Thyroid gland (tissue), 4 donors: ENCODE results near the gene SLC35B4. TPM values are rescaled to one million over a fixed set of nuclear protein-coding genes. Genes with fewer than 3 reads are reported as not detected.
A peak's percentile ranks its signal among the peaks of the same experiment; 100 is the strongest.

Experiments
- DNase-seq, 2 donors: peaks; one replicate each; pipeline ENCODE4 v3.0.0-alpha.2; 2019
- H3K27ac ChIP-seq, 3 donors: fragments of 200-600 bp; sonication (generic); 1 replicate in 2 of 3; 2 replicates in 1 of 3; pipeline ENCODE4 v1.5.1; 2016 to 2019; ENCODE audit warnings: mild to moderate bottlenecking in 1 of 3, moderate library complexity in 1 of 3
- H3K27me3 ChIP-seq: fragments of 200-600 bp; sonication (generic); one replicate; pipeline ENCODE4 v1.5.1; 2019
- H3K36me3 ChIP-seq, 2 donors: fragments of 200-600 bp; sonication (generic); one replicate each; pipeline ENCODE4 v1.5.1; 2016 to 2019
- H3K4me1 ChIP-seq, 2 donors: fragments of 200-600 bp; sonication (generic); one replicate each; pipeline ENCODE4 v1.5.1; 2017 to 2019
- H3K4me3 ChIP-seq, 3 donors: fragments of 200-600 bp; sonication (generic); replicated peaks in 1 of 3; 1 replicate in 2 of 3; 2 replicates in 1 of 3; pipeline ENCODE4 v1.5.1; 2016; ENCODE audit warnings: mild to moderate bottlenecking in 1 of 3
- H3K9me3 ChIP-seq: fragments of 200-600 bp; sonication (generic); one replicate; pipeline ENCODE4 v1.5.1; 2017
- POLR2A ChIP-seq, 2 donors: fragments of 450-650 bp; IDR thresholded peaks; one replicate each; pipeline ENCODE4 v1.6.1; 2017; ENCODE audit warnings: antibody characterized with exemption in 2 of 2, mild to moderate bottlenecking in 2 of 2, moderate library complexity in 1 of 2
- WGBS, 2 donors: methylation state at CpG; one replicate each; pipeline ENCODE4 v1.1.5; 2017; 5-methylcytosine and 5-hydroxymethylcytosine counted together
- intact Hi-C: fragments of 100-400 bp; cut with DNase I; formaldehyde crosslinking; loops from one replicate; pipeline ENCODE4 v1.15.1; 2023
- total RNA-seq, 4 donors: library from RNA; depleted of rRNA; stranded (reverse); fragments of >200 nt; gene quantifications; one replicate each; pipeline ENCODE4 v1.2.3, GENCODE V29; 2016
- TF ChIP-seq, protein P1 (sequence below), 6 experiments: fragments of 200-600 bp in 3 of 6; fragments of 450-650 bp in 3 of 6; sonication (generic) in 3 of 6; IDR thresholded peaks; one replicate each; pipeline ENCODE4 v1.5.1; 2016 to 2019; ENCODE audit warnings: antibody characterized with exemption in 6 of 6, mild to moderate bottlenecking in 2 of 6, inconsistent platforms in 1 of 6, moderate library complexity in 1 of 6

The SLC35B4 gene
- total RNA-seq, 4 donors from 2014 or later: 8.0 to 11.3 (median 8.9) TPM

DNA sequence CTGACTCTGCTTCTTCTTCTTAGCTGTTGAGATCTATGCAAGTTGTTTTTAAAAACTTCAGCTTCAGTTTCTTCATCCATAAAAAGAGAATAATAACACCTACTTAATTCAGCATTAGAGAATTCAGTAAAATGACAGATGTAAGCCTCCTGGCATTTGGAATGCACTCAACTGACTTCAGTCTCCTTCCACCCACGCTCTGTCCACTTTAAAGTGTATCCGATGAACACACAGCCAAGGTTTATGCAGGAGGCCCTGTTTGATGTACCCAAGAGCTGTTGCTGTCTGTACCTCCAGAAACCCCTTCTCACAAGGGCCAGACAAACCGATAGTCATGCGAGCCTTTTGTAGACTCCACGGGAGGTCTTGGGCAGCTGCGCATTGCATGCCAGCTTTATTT lies 27.1 kb upstream of the SLC35B4 start:
- 55 to 67% methylated on average over 6 of the region's 6 CpGs for WGBS, 2 donors
- intact Hi-C loops: no loop called here
- no peaks in the 10 kb centered on the region for H3K27me3 ChIP-seq

DNA sequence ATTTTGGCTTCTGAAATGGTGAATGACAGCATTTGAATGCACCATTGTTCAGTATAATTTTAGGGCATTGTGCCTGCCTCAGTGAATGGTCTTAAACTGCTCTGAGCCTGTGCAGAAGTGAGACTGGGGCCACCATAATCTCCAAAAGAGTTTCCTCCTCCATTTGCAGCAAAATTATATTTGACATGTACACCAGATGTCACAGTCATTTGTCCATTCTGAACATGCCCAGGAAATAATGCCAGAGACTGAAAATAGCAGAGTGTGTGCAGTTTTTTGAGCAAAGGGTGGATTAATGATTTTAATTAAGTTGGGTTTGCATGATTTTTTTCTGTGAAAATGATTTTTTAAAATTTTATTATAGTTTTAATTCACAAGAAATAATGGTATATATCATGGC lies 26.4 kb upstream of the SLC35B4 start:
- no peak for DNase-seq
- no peaks in the 10 kb centered on the region for H3K4me1 ChIP-seq
- no peak overlapping the region for H3K4me3 ChIP-seq
- H3K36me3 ChIP-seq: no peaks in the 10 kb centered on the region
- H3K27me3 ChIP-seq: no peaks in the 10 kb centered on the region
- TF ChIP-seq, protein P1, sequence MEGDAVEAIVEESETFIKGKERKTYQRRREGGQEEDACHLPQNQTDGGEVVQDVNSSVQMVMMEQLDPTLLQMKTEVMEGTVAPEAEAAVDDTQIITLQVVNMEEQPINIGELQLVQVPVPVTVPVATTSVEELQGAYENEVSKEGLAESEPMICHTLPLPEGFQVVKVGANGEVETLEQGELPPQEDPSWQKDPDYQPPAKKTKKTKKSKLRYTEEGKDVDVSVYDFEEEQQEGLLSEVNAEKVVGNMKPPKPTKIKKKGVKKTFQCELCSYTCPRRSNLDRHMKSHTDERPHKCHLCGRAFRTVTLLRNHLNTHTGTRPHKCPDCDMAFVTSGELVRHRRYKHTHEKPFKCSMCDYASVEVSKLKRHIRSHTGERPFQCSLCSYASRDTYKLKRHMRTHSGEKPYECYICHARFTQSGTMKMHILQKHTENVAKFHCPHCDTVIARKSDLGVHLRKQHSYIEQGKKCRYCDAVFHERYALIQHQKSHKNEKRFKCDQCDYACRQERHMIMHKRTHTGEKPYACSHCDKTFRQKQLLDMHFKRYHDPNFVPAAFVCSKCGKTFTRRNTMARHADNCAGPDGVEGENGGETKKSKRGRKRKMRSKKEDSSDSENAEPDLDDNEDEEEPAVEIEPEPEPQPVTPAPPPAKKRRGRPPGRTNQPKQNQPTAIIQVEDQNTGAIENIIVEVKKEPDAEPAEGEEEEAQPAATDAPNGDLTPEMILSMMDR (IDR thresholded peaks at IDR 0.05): no peak
- no peak for TF ChIP-seq POLR2A (IDR thresholded peaks at IDR 0.05)
- no peaks in the 10 kb centered on the region for H3K9me3 ChIP-seq
- H3K27ac ChIP-seq: no peak overlapping the region
- intact Hi-C loops: no loop called here

More for the DNA sequence above, 27.1 kb upstream of the SLC35B4 start:
- DNase-seq: peak; percentile 3 to 6
- Histone ChIP-seq H3K9me3 (no peaks in the 10 kb centered on the region), H3K27ac (no peak overlapping the region), H3K4me3 (no peak overlapping the region), H3K4me1 (no peaks in the 10 kb centered on the region), H3K36me3 (no peaks in the 10 kb centered on the region)
- TF ChIP-seq, protein P1 (IDR thresholded peaks at IDR 0.05): no peak
- no peak for TF ChIP-seq POLR2A (IDR thresholded peaks at IDR 0.05)

DNA sequence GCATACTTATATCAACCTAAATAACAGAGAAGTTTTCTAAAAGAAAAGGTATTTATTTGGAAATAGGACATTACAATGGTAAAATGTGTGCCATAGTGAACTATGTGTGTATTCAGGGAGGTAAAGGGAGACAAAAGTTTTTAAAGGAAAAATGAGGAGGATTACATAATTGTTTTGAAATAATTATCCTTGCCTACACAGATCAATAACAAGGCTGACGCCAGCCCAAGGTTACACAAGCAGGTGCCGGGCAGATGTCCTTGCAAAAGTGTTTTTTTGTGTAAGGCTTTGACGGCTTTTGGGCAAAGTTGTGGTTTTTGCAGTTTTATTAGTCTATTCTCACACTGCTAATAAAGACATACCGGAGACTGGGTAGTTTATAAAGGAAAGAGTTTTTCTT lies 22.7 kb upstream of the SLC35B4 start:
- Histone ChIP-seq H3K36me3 (no peaks in the 10 kb centered on the region), H3K9me3 (no peaks in the 10 kb centered on the region), H3K4me3 (no peak overlapping the region), H3K27me3 (no peaks in the 10 kb centered on the region), H3K4me1 (no peaks in the 10 kb centered on the region), H3K27ac (no peak overlapping the region)
- 82 to 87% methylated on average over 4 of the region's 4 CpGs for WGBS, 2 donors
- no peak for TF ChIP-seq POLR2A (IDR thresholded peaks at IDR 0.05)
- TF ChIP-seq, protein P1 (IDR thresholded peaks at IDR 0.05): no peak
- intact Hi-C loops: no loop called here
- DNase-seq: no peak

DNA sequence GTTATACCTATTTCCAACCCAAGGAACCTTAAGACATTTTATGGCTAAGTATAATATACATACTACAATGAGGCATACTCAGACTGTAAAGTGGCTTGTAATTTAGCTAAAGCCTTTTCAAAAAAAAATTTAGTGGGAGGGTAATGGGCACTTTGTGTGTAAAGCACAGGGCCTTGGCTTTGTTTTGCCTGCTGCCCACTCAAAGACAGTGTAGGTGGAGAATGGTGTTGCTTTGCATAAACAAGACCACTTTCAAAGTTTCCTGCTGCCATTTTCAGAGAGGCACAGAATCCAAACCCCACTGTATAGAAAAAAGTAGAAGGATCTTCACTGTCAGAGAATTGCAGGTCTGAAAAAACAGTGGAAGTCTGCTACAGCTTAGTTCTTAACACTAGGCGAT lies 21.2 kb upstream of the SLC35B4 start:
- WGBS, 2 donors: 100% methylated on average over 1 of the region's 1 CpG
- TF ChIP-seq POLR2A (IDR thresholded peaks at IDR 0.05): no peak
- TF ChIP-seq, protein P1 (IDR thresholded peaks at IDR 0.05): no peak
- H3K36me3 ChIP-seq: no peaks in the 10 kb centered on the region
- no peak for DNase-seq
- no peaks in the 10 kb centered on the region for H3K4me1 ChIP-seq
- H3K9me3 ChIP-seq: no peaks in the 10 kb centered on the region
- intact Hi-C loops: no loop called here
- H3K27me3 ChIP-seq: no peaks in the 10 kb centered on the region
- no peak overlapping the region for H3K4me3 ChIP-seq
- no peak overlapping the region for H3K27ac ChIP-seq

DNA sequence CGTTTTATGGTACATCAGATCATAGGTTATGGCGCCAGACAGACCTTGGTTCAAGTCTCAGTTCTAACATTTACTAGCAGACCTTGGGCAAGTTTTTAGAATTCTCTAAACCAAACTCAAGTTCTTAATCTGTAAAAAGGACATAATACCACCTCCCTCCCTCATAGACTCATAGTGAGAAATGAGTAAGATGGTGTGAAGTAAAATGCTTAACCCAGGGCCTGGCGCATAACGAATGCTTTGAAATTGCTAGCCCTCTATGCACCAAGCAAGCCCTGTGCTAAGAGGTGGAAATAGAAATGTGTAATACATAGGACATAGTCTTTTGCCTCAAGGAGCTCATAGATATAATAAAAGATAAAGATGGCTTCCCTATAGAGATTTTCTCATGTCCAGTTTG lies 17.7 kb upstream of the SLC35B4 start:
- intact Hi-C loops: no loop called here
- Histone ChIP-seq H3K36me3 (no peaks in the 10 kb centered on the region), H3K4me1 (no peaks in the 10 kb centered on the region), H3K27me3 (no peaks in the 10 kb centered on the region), H3K4me3 (no peak overlapping the region), H3K27ac (no peak overlapping the region), H3K9me3 (no peaks in the 10 kb centered on the region)
- no peak for TF ChIP-seq POLR2A (IDR thresholded peaks at IDR 0.05)
- TF ChIP-seq, protein P1 (IDR thresholded peaks at IDR 0.05): no peak
- WGBS, 2 donors: 83 to 86% methylated on average over 4 of the region's 4 CpGs
- no peak for DNase-seq
